Forelimb muscle (tissue), 1 donor: ENCODE data around the gene TRIM21. TPM values are rescaled to one million over a fixed set of nuclear protein-coding genes. Genes with fewer than 3 reads are reported as not detected.

Experiments used
- polyA plus RNA-seq: library from polyadenylated mRNA; unstranded; fragments of 120-200 nt; gene quantifications from one replicate; pipeline ENCODE4 v1.2.1, GENCODE V29; 2013; ENCODE audit not compliant: insufficient read length

Gene TRIM21
- polyA plus RNA-seq, 1 donor, result 7.3 TPM

Other genes with a start within 250 kb of the TRIM21 start
- gene OR52B4, start 25.3 kb downstream of the TRIM21 start, polyA plus RNA-seq, result not detected
- not detected for gene OR52K2, start 55.6 kb upstream of the TRIM21 start, polyA plus RNA-seq
- 0.18 TPM for gene OR52K1, start 88.9 kb upstream of the TRIM21 start, polyA plus RNA-seq
- not detected for gene OR52M1, start 151.5 kb upstream of the TRIM21 start, polyA plus RNA-seq
- gene OR52I2, start 188.0 kb upstream of the TRIM21 start, polyA plus RNA-seq, result not detected
- gene OR52I1, start 200.3 kb upstream of the TRIM21 start, polyA plus RNA-seq, result not detected
- gene TRIM68, start 214.5 kb upstream of the TRIM21 start, polyA plus RNA-seq, result 8.7 TPM
- not detected for gene OR51D1, start 243.8 kb upstream of the TRIM21 start, polyA plus RNA-seq